GM12875 (cell line): ENCODE measurements around the gene SPRY4.
"Not testable (repeated sequence)": the region's sequence is repeated elsewhere in the genome, so short reads cannot be mapped to it uniquely, and the experiment has no call there.

ENCODE experiments used
- H3K4me3 ChIP-seq: one replicate; pipeline ENCODE4 v1.5.1; 2011; ENCODE audit warnings: low read depth, low read length, control low read depth
- CTCF ChIP-seq: IDR thresholded peaks from 2 replicates; pipeline ENCODE4 v1.5.1; 2011; ENCODE audit warnings: low read depth, mild to moderate bottlenecking, control low read depth, inconsistent platforms, low read length, moderate library complexity, borderline replicate concordance; ENCODE audit not compliant: insufficient read depth

The SPRY4 gene

GRCh38 chr5:142350021-142350420 lies 25.2 kb upstream of the SPRY4 start:
- TF ChIP-seq CTCF, result no peak
- H3K4me3 ChIP-seq, result no peak overlapping the region

- no peak overlapping the region for H3K4me3 ChIP-seq
- TF ChIP-seq CTCF, result no peak
Measured at GRCh38 chr5:142346706-142347105, 21.9 kb upstream of the SPRY4 start.

GRCh38 chr5:142344915-142345314 lies 20.1 kb upstream of the SPRY4 start:
- H3K4me3 ChIP-seq, result not testable (repeated sequence)

- H3K4me3 ChIP-seq, result no peak overlapping the region
- no peak for TF ChIP-seq CTCF
Measured at GRCh38 chr5:142343531-142343930, 18.7 kb upstream of the SPRY4 start.

GRCh38 chr5:142342128-142342981 lies 17.5 kb upstream of the SPRY4 start:
- H3K4me3 ChIP-seq, result no peak overlapping the region
- TF ChIP-seq CTCF, result no peak

GRCh38 chr5:142339781-142340180 lies 15.0 kb upstream of the SPRY4 start:
- no peak for TF ChIP-seq CTCF
- no peak overlapping the region for H3K4me3 ChIP-seq

- no peak overlapping the region for H3K4me3 ChIP-seq
- TF ChIP-seq CTCF, result no peak
Measured at GRCh38 chr5:142334538-142334937, 9.7 kb upstream of the SPRY4 start.

- H3K4me3 ChIP-seq, result not testable (repeated sequence)
Measured at GRCh38 chr5:142333749-142334148, 8.9 kb upstream of the SPRY4 start.
